Stimulated activated CD8-positive, alpha-beta memory T cell treated with anti-CD3 and anti-CD28 coated beads, Interleukin-4, amount 100 ng/mL, for 4 hours (primary cell): Measurements from ENCODE around the gene SUSD6.
"Not testable (repeated sequence)": the region's sequence is repeated elsewhere in the genome, so short reads cannot be mapped to it uniquely, and the experiment has no call there.

Experiments
- DNase-seq, 2 donors: peaks; one replicate each; pipeline ENCODE4 v3.0.0-alpha.2; 2020; ENCODE audit warnings: low read depth in 2 of 2, low spot score in 1 of 2

The SUSD6 gene

GRCh38 chr14:69693801-69694729 is 82.7 kb downstream of the SUSD6 start:
- no peak for DNase-seq

GRCh38 chr14:69694730-69695281 is 83.4 kb downstream of the SUSD6 start:
- no peak for DNase-seq

- no peak for DNase-seq
Measured at GRCh38 chr14:69695322-69696203, 84.2 kb downstream of the SUSD6 start.

GRCh38 chr14:69696204-69696527 is 84.8 kb downstream of the SUSD6 start:
- no peak for DNase-seq

GRCh38 chr14:69696633-69697557 is 85.5 kb downstream of the SUSD6 start:
- no peak for DNase-seq

GRCh38 chr14:69698572-69698971 is 87.2 kb downstream of the SUSD6 start:
- no peak for DNase-seq

GRCh38 chr14:69699243-69699642 is 87.8 kb downstream of the SUSD6 start:
- not testable (repeated sequence) for DNase-seq

- DNase-seq = no peak
Measured at GRCh38 chr14:69699748-69700303, 88.4 kb downstream of the SUSD6 start.

GRCh38 chr14:69700575-69700974 is 89.2 kb downstream of the SUSD6 start:
- no peak for DNase-seq

- no peak for DNase-seq
Measured at GRCh38 chr14:69701291-69701690, 89.9 kb downstream of the SUSD6 start.

GRCh38 chr14:69701857-69702256 is 90.5 kb downstream of the SUSD6 start:
- no peak for DNase-seq

GRCh38 chr14:69703047-69704039 is 91.9 kb downstream of the SUSD6 start:
- no peak for DNase-seq

GRCh38 chr14:69704319-69704718 is 92.9 kb downstream of the SUSD6 start:
- DNase-seq = no peak

- no peak for DNase-seq
Measured at GRCh38 chr14:69705706-69706105, 94.3 kb downstream of the SUSD6 start.

GRCh38 chr14:69708049-69708448 is 96.7 kb downstream of the SUSD6 start:
- DNase-seq = no peak

- no peak for DNase-seq
Measured at GRCh38 chr14:69708586-69709560, 97.5 kb downstream of the SUSD6 start.

GRCh38 chr14:69710378-69710777 is 99.0 kb downstream of the SUSD6 start:
- no peak for DNase-seq

GRCh38 chr14:69711065-69711464 is 99.7 kb downstream of the SUSD6 start:
- no peak for DNase-seq
